SU-DHL-6 (cell line): Measurements from ENCODE around the gene EPHA8.

Source experiments
- H2AFZ ChIP-seq: fragments of 200-600 bp; sonication (generic); 2 replicates; pipeline ENCODE4 v1.6.1; 2014; ENCODE audit warnings: low read depth, mild to moderate bottlenecking, moderate library complexity, mixed read lengths, antibody characterized with exemption, low read length; ENCODE audit not compliant: severe bottlenecking
- H3F3A ChIP-seq: fragments of 200-600 bp; shearing (Covaris generic); 2 replicates; pipeline ENCODE4 v1.6.0; 2016; ENCODE audit warnings: antibody characterized with exemption, mild to moderate bottlenecking; ENCODE audit not compliant: insufficient read depth
- H3K27ac ChIP-seq: fragments of 200-600 bp; sonication (generic); 2 replicates; pipeline ENCODE4 v1.5.1; 2016; ENCODE audit warnings: low read depth, mild to moderate bottlenecking, low read length, moderate library complexity, mixed read lengths
- H3K27me3 ChIP-seq: fragments of 200-600 bp; sonication (generic), shearing (Covaris generic); 2 replicates; pipeline ENCODE4 v1.6.0; 2014; ENCODE audit warnings: mild to moderate bottlenecking, low read length
- H3K36me3 ChIP-seq: fragments of 200-600 bp; sonication (generic); 2 replicates; pipeline ENCODE4 v1.6.1; 2014; ENCODE audit warnings: mild to moderate bottlenecking, low read length, mixed read lengths
- H3K4me2 ChIP-seq: fragments of 300-600, 200-600 bp; shearing (Covaris generic), sonication (generic); 2 replicates; pipeline ENCODE4 v1.6.0; 2014; ENCODE audit warnings: low read length, low read depth, mild to moderate bottlenecking; ENCODE audit not compliant: poor library complexity, severe bottlenecking
- H3K4me3 ChIP-seq: fragments of 200-600 bp; sonication (generic); 2 replicates; pipeline ENCODE4 v1.5.1; 2014; ENCODE audit warnings: antibody characterized with exemption, low read length, mild to moderate bottlenecking, mixed read lengths; ENCODE audit not compliant: insufficient read depth, poor library complexity, severe bottlenecking
- H3K79me2 ChIP-seq: fragments of 200-600 bp; sonication (generic); 2 replicates; pipeline ENCODE4 v1.6.1; 2014; ENCODE audit warnings: mild to moderate bottlenecking, low read length, moderate library complexity; ENCODE audit not compliant: insufficient read depth
- H3K9ac ChIP-seq: fragments of 200-600 bp; sonication (generic); 2 replicates; pipeline ENCODE4 v1.7.0; 2014; ENCODE audit warnings: mild to moderate bottlenecking, low read length
- H3K9me2 ChIP-seq: fragments of 200-600 bp; sonication (generic); replicated peaks from 2 replicates; pipeline ENCODE4 v1.6.1; 2014; ENCODE audit warnings: low read length; ENCODE audit not compliant: insufficient read depth
- H3K9me3 ChIP-seq: fragments of 200-600 bp; sonication (generic); 2 replicates; pipeline ENCODE4 v1.6.1; 2014; ENCODE audit warnings: low read length, mixed read lengths; ENCODE audit not compliant: insufficient read depth
- H4K20me1 ChIP-seq: fragments of 200-600 bp; sonication (generic); 2 replicates; pipeline ENCODE4 v1.6.1; 2014; ENCODE audit warnings: low read depth, mild to moderate bottlenecking, antibody characterized with exemption, low read length, moderate library complexity, mixed read lengths
- CTCF ChIP-seq: fragments of 200-600 bp; sonication (generic); IDR thresholded peaks from one replicate; pipeline ENCODE4 v1.5.1; 2017; ENCODE audit warnings: antibody characterized with exemption, mild to moderate bottlenecking, low read length, moderate library complexity; ENCODE audit not compliant: insufficient read depth, poor library complexity, severe bottlenecking
- EZH2phosphoT487 ChIP-seq: fragments of 200-600 bp; sonication (generic), shearing (Covaris generic); conservative IDR thresholded peaks from 2 replicates; pipeline ENCODE4 v1.6.1; 2018; ENCODE audit warnings: mild to moderate bottlenecking, antibody characterized with exemption, low read length, moderate library complexity, mixed read lengths

Gene EPHA8

GRCh38 chr1:22530715-22531114 is 32.6 kb upstream of the EPHA8 start:
- TF ChIP-seq CTCF (no peak), EZH2phosphoT487 (no peak)
- H3K4me3 ChIP-seq, result no peak overlapping the region
- no peaks in the 10 kb centered on the region for H3K9me3 ChIP-seq
- H3K36me3 ChIP-seq, result no peaks in the 10 kb centered on the region
- no peaks in the 10 kb centered on the region for H4K20me1 ChIP-seq
- H3K4me2 ChIP-seq, result no peak overlapping the region
- no peak overlapping the region for H3K27ac ChIP-seq
- no peaks in the 10 kb centered on the region for H3K9me2 ChIP-seq
- H3K27me3 ChIP-seq, result no peaks in the 10 kb centered on the region
- H2AFZ ChIP-seq, result no peak overlapping the region
- H3K79me2 ChIP-seq, result no peaks in the 10 kb centered on the region
- no peak overlapping the region for H3K9ac ChIP-seq
- no peaks in the 10 kb centered on the region for H3F3A ChIP-seq

- Histone ChIP-seq H2AFZ (no peak overlapping the region), H3K4me2 (no peak overlapping the region), H3K27me3 (no peaks in the 10 kb centered on the region), H3K9me3 (no peaks in the 10 kb centered on the region), H3K4me3 (no peak overlapping the region), H4K20me1 (no peaks in the 10 kb centered on the region), H3K9ac (no peak overlapping the region), H3K9me2 (no peaks in the 10 kb centered on the region), H3K27ac (no peak overlapping the region), H3F3A (no peaks in the 10 kb centered on the region), H3K79me2 (no peaks in the 10 kb centered on the region), H3K36me3 (no peaks in the 10 kb centered on the region)
- TF ChIP-seq CTCF, result no peak
- TF ChIP-seq EZH2phosphoT487, result no peak
These were observed 32.0 kb upstream of the EPHA8 start for GRCh38 chr1:22531251-22531650.

- Histone ChIP-seq H3K27me3 (no peaks in the 10 kb centered on the region), H3K9ac (no peak overlapping the region), H3K9me3 (no peaks in the 10 kb centered on the region), H3K4me3 (no peak overlapping the region), H3K27ac (no peak overlapping the region), H3F3A (no peaks in the 10 kb centered on the region), H3K79me2 (no peaks in the 10 kb centered on the region), H3K36me3 (no peaks in the 10 kb centered on the region), H2AFZ (no peak overlapping the region), H3K4me2 (no peak overlapping the region), H4K20me1 (no peaks in the 10 kb centered on the region), H3K9me2 (no peaks in the 10 kb centered on the region)
- TF ChIP-seq CTCF, result no peak
These were observed 29.9 kb upstream of the EPHA8 start for GRCh38 chr1:22533244-22533895.
